ENCODE data around the gene OR6X1. TPM values are rescaled to one million over a fixed set of nuclear protein-coding genes. Genes with fewer than 3 reads are reported as not detected.

The OR6X1 gene
- total RNA-seq, 1 experiment from 2014 or later: not detected

- peaks cover 65 to 72% of the 10 kb centered on the region in 2 experiments for H3K4me1 Mint-ChIP-seq
- Histone ChIP-seq H2AK5ac (ENCODE audit: insufficient read length, low read length) (peak overlapping the region; percentile 87), H3K4ac (ENCODE audit: low read depth, low read length) (no peak overlapping the region), H3K14ac (ENCODE audit: insufficient read depth, low read length) (peak overlapping the region; percentile 65; the same call in 1 of the 2 replicates), H2BK12ac (ENCODE audit: insufficient read length, low read depth, low read length) (peak overlapping the region; percentile 76), H3K27me3 (ENCODE audit: insufficient read depth, low read length) (no peaks in the 10 kb centered on the region), H3K79me2 (ENCODE audit: insufficient read depth, low read length) (no peaks in the 10 kb centered on the region), H2AFZ (ENCODE audit: low read length) (no peak overlapping the region), H3K4me1 (ENCODE audit: insufficient read depth, low read length) (peaks cover 6% of the 10 kb centered on the region; the same call in 1 of the 2 replicates), H4K91ac (ENCODE audit: insufficient read length, low read depth, low read length) (no peak overlapping the region), H2BK15ac (ENCODE audit: low read depth, low read length) (no peak overlapping the region), H3K56ac (ENCODE audit: insufficient read length, low read depth, low read length) (no peak overlapping the region), H3K4me2 (ENCODE audit: insufficient read depth, insufficient read length, low read length) (peak overlapping the region; percentile 31), H3T11ph (ENCODE audit: low read length) (no peak overlapping the region), H4K5ac (ENCODE audit: insufficient read length, low read depth, low read length) (no peak overlapping the region), H3K79me1 (ENCODE audit: insufficient read depth, low read depth, low read length, poor library complexity, severe bottlenecking) (no peaks in the 10 kb centered on the region), H3K23ac (ENCODE audit: insufficient read length, low read depth, low read length) (no peak overlapping the region), H4K20me1 (ENCODE audit: control insufficient read depth, insufficient read depth, insufficient read length) (no peaks in the 10 kb centered on the region), H3K27ac (ENCODE audit: insufficient read length, low read depth, low read length) (peak overlapping the region; percentile 99), H4K8ac (replicated peaks; ENCODE audit: insufficient read length, low read depth, low read length) (no peak overlapping the region), H3K23me2 (ENCODE audit: insufficient read length, low read depth, low read length, poor library complexity, severe bottlenecking) (no peaks in the 10 kb centered on the region), H2BK5ac (ENCODE audit: insufficient read length, low read length) (peak overlapping the region; percentile 89), H3K9me3 (ENCODE audit: control insufficient read depth, low read depth, low read length) (no peaks in the 10 kb centered on the region), H3K9ac (ENCODE audit: extremely low read depth, insufficient read length, low read length) (peak overlapping the region; percentile 19), H3K18ac (ENCODE audit: insufficient read length, low read depth, low read length) (no peak overlapping the region), H2BK20ac (ENCODE audit: low read depth, low read length, poor library complexity, severe bottlenecking) (no peak overlapping the region), H2BK120ac (ENCODE audit: low read depth, low read length, poor library complexity, severe bottlenecking) (no peak overlapping the region)
- H3K36me3 Mint-ChIP-seq (ENCODE audit: insufficient read depth in 1 of 3, low read depth in 3 of 3): peaks cover 2 to 19% (median 15%) of the 10 kb centered on the region in 3 experiments
- H3K9me3 Mint-ChIP-seq: peaks cover 3 to 9% of the 10 kb centered on the region in 2 experiments; a peak in 4 of 5 replicates
- TF ChIP-seq, protein P1, sequence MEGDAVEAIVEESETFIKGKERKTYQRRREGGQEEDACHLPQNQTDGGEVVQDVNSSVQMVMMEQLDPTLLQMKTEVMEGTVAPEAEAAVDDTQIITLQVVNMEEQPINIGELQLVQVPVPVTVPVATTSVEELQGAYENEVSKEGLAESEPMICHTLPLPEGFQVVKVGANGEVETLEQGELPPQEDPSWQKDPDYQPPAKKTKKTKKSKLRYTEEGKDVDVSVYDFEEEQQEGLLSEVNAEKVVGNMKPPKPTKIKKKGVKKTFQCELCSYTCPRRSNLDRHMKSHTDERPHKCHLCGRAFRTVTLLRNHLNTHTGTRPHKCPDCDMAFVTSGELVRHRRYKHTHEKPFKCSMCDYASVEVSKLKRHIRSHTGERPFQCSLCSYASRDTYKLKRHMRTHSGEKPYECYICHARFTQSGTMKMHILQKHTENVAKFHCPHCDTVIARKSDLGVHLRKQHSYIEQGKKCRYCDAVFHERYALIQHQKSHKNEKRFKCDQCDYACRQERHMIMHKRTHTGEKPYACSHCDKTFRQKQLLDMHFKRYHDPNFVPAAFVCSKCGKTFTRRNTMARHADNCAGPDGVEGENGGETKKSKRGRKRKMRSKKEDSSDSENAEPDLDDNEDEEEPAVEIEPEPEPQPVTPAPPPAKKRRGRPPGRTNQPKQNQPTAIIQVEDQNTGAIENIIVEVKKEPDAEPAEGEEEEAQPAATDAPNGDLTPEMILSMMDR (conservative IDR thresholded peaks at IDR 0.05): no peak
- DNase-seq: no peak
- peak overlapping the region in 1 of 2 experiments; percentile 17; a peak in 2 of 5 replicates for H3K4me3 Mint-ChIP-seq
- H3K27ac Mint-ChIP-seq: peak overlapping the region; percentile 92 to 99 (median 97)
- WGBS (ENCODE audit: extremely low coverage, insufficient read length, low lambda C conversion rate): no CpG with 5 or more reads among the region's 4 CpGs
- H3K27me3 Mint-ChIP-seq (ENCODE audit: low read depth): no peaks in the 10 kb centered on the region
Observed at GRCh38 chr11:123775715-123776549, 21.6 kb upstream of the OR6X1 start.
